GM21423 (cell line): ENCODE measurements around the gene DPH2.

ENCODE experiments used
- ATAC-seq: cut with Tn5 transposase; IDR thresholded peaks from one replicate; pipeline ENCODE4 v1.9.1; 2021; ENCODE audit warnings: mild to moderate bottlenecking, moderate library complexity; ENCODE audit not compliant: unreplicated experiment

The DPH2 gene

GRCh38 chr1:43982241-43982640 is 12.4 kb downstream of the DPH2 start:
- no peak for ATAC-seq

GRCh38 chr1:43982808-43983207 is 13.0 kb downstream of the DPH2 start:
- ATAC-seq = no peak

GRCh38 chr1:43983253-43983899 is 13.6 kb downstream of the DPH2 start:
- no peak for ATAC-seq

- no peak for ATAC-seq
Observed at GRCh38 chr1:43984855-43985254, 15.0 kb downstream of the DPH2 start.

- ATAC-seq = no peak
Observed at GRCh38 chr1:43985984-43986595, 16.3 kb downstream of the DPH2 start.

- ATAC-seq = no peak
Observed at GRCh38 chr1:43986712-43987111, 16.9 kb downstream of the DPH2 start.

- no peak for ATAC-seq
Observed at GRCh38 chr1:43987159-43987902, 17.5 kb downstream of the DPH2 start.

GRCh38 chr1:43990271-43991199 is 20.7 kb downstream of the DPH2 start:
- no peak for ATAC-seq

GRCh38 chr1:43991200-43991475 is 21.3 kb downstream of the DPH2 start:
- no peak for ATAC-seq

GRCh38 chr1:43991476-43992231 is 21.8 kb downstream of the DPH2 start, which contains the start of gene CCDC24:
CCDC24 (plus strand) TSS chr1:43991599; CDS start chr1:43991879, 280 bp downstream.
- ATAC-seq = peak; percentile 73

- no peak for ATAC-seq
Observed at GRCh38 chr1:43992232-43992995, 22.6 kb downstream of the DPH2 start.

GRCh38 chr1:43993206-43993914 is 23.6 kb downstream of the DPH2 start:
- ATAC-seq = no peak

GRCh38 chr1:43994071-43994470 is 24.3 kb downstream of the DPH2 start:
- no peak for ATAC-seq

GRCh38 chr1:43994794-43995790 is 25.3 kb downstream of the DPH2 start:
- no peak for ATAC-seq

GRCh38 chr1:43995984-43996732 is 26.3 kb downstream of the DPH2 start:
- ATAC-seq = no peak

GRCh38 chr1:43996733-43997115 is 26.9 kb downstream of the DPH2 start:
- no peak for ATAC-seq

GRCh38 chr1:43997295-43997999 is 27.6 kb downstream of the DPH2 start:
- no peak for ATAC-seq
